T-helper 9 cell (primary cell): ENCODE data around the gene MYH10.
"Not testable (repeated sequence)": the region's sequence is repeated elsewhere in the genome, so short reads cannot be mapped to it uniquely, and the experiment has no call there.

Experiments
- DNase-seq: peaks from one replicate; pipeline ENCODE4 v3.0.0-alpha.2; 2020

MYH10 gene

GRCh38 chr17:8542599-8543502 lies 87.7 kb downstream of the MYH10 start:
- DNase-seq = no peak

- not testable (repeated sequence) for DNase-seq
Measured at GRCh38 chr17:8539976-8540375, 90.5 kb downstream of the MYH10 start.

- DNase-seq = no peak
Measured at GRCh38 chr17:8537734-8538133, 92.8 kb downstream of the MYH10 start.

GRCh38 chr17:8534498-8535188 lies 95.9 kb downstream of the MYH10 start:
- DNase-seq = no peak

GRCh38 chr17:8532021-8532420 lies 98.5 kb downstream of the MYH10 start:
- DNase-seq = no peak

- no peak for DNase-seq
Measured at GRCh38 chr17:8522577-8522976, 107.9 kb downstream of the MYH10 start.

GRCh38 chr17:8520981-8521380 lies 109.5 kb downstream of the MYH10 start:
- DNase-seq = no peak

GRCh38 chr17:8518850-8519249 lies 111.7 kb downstream of the MYH10 start:
- no peak for DNase-seq

GRCh38 chr17:8518326-8518725 lies 112.2 kb downstream of the MYH10 start:
- no peak for DNase-seq

- DNase-seq = no peak
Measured at GRCh38 chr17:8514801-8515200, 115.7 kb downstream of the MYH10 start.

- no peak for DNase-seq
Measured at GRCh38 chr17:8506145-8506544, 124.4 kb downstream of the MYH10 start.

- DNase-seq = no peak
Measured at GRCh38 chr17:8504460-8505207, 125.9 kb downstream of the MYH10 start.

GRCh38 chr17:8503807-8504206 lies 126.7 kb downstream of the MYH10 start:
- DNase-seq = no peak

GRCh38 chr17:8503368-8503767 lies 127.2 kb downstream of the MYH10 start:
- no peak for DNase-seq

- no peak for DNase-seq
Measured at GRCh38 chr17:8502126-8502525, 128.4 kb downstream of the MYH10 start.

- no peak for DNase-seq
Measured at GRCh38 chr17:8500609-8501008, 129.9 kb downstream of the MYH10 start.

- no peak for DNase-seq
Measured at GRCh38 chr17:8499614-8500013, 130.9 kb downstream of the MYH10 start.

- no peak for DNase-seq
Measured at GRCh38 chr17:8499171-8499570, 131.4 kb downstream of the MYH10 start.

- DNase-seq = no peak
Measured at GRCh38 chr17:8496081-8496480, 134.4 kb downstream of the MYH10 start.

GRCh38 chr17:8494506-8495111 lies 135.9 kb downstream of the MYH10 start:
- DNase-seq = no peak

GRCh38 chr17:8494021-8494420 lies 136.5 kb downstream of the MYH10 start:
- DNase-seq = no peak

- no peak for DNase-seq
Measured at GRCh38 chr17:8492121-8492520, 138.4 kb downstream of the MYH10 start.
